ENCODE measurements around the gene TMEM179.

TMEM179 gene

GRCh38 chr14:104541905-104542465 is 62.6 kb downstream of the TMEM179 start:
- no peak for DNase-seq
